ENCODE data around the gene SLC4A3. TPM values are rescaled to one million over a fixed set of nuclear protein-coding genes. Genes with fewer than 3 reads are reported as not detected.

The SLC4A3 gene
- polyA plus RNA-seq, 1 donor (not counting 4 experiments of a cell fraction or from before 2014, with no cell fraction given) = 6.2 TPM

- H4K20me1 ChIP-seq (ENCODE audit: control insufficient read depth, extremely low read depth, insufficient read depth, low read length) = no peaks in the 10 kb centered on the region
- peaks cover 0 to 2% of the 10 kb centered on the region in 2 experiments for H3K36me3 ChIP-seq (ENCODE audit: control insufficient read depth in 2 of 2, extremely low read depth in 1 of 2, insufficient read depth in 2 of 2, low read length in 2 of 2)
- H3K9me3 ChIP-seq (ENCODE audit: control insufficient read depth, low read depth, low read length) = no peaks in the 10 kb centered on the region
- FAIRE-seq (no peak), DNase-seq (ENCODE audit: low read depth, low spot score) (no peak)
- no peak overlapping the region for H3K27ac ChIP-seq (ENCODE audit: control insufficient read depth, insufficient read depth, low read length)
- H3K79me2 ChIP-seq (ENCODE audit: control insufficient read depth, insufficient read depth, low read length) = peaks cover 2% of the 10 kb centered on the region
- H3K9me1 ChIP-seq (ENCODE audit: control insufficient read depth, extremely low read depth, insufficient read depth, low read length) = no peaks in the 10 kb centered on the region
- no peak overlapping the region for H2AFZ ChIP-seq (ENCODE audit: control insufficient read depth, low read length)
- dilution Hi-C loops (cut with MboI; ENCODE audit: extremely low pct_ligation_motif_present, low sequenced_read_pairs) = no loop called here
- TF ChIP-seq CTCF (optimal IDR thresholded peaks at IDR 0.05 in 1 of 3, IDR thresholded peaks at IDR 0.05 in 1 of 3, conservative IDR thresholded peaks at IDR 0.05 in 1 of 3; ENCODE audit: extremely low read depth in 1 of 3, insufficient read depth in 2 of 3, low read length in 3 of 3) = no peak
- TF ChIP-seq EZH2 (IDR thresholded peaks at IDR 0.05; ENCODE audit: low read length) = no peak
- H3K4me1 ChIP-seq (ENCODE audit: control insufficient read depth, extremely low read depth, insufficient read depth, low read length) = peaks cover 8% of the 10 kb centered on the region
- H3K27me3 ChIP-seq (ENCODE audit: control insufficient read depth, extremely low read depth, insufficient read depth, low read length) = no peaks in the 10 kb centered on the region
- H3K4me2 ChIP-seq (ENCODE audit: control insufficient read depth, extremely low read depth, insufficient read depth, low read depth, low read length) = peak overlapping the region; percentile 64
- peak overlapping the region in 1 of 3 experiments; percentile 34 for H3K4me3 ChIP-seq (ENCODE audit: control insufficient read depth in 2 of 3, extremely low read depth in 1 of 3, insufficient read depth in 2 of 3, low read depth in 1 of 3, low read length in 3 of 3)
- no peak overlapping the region for H3K9ac ChIP-seq (ENCODE audit: control insufficient read depth, extremely low read depth, insufficient read depth, low read length)
Observed at GRCh38 chr2:219626540-219626939, 890 bp upstream of the SLC4A3 start.

- TF ChIP-seq EZH2 (IDR thresholded peaks at IDR 0.05; ENCODE audit: low read length) = no peak
- no peak for TF ChIP-seq CTCF (optimal IDR thresholded peaks at IDR 0.05 in 1 of 3, IDR thresholded peaks at IDR 0.05 in 1 of 3, conservative IDR thresholded peaks at IDR 0.05 in 1 of 3; ENCODE audit: extremely low read depth in 1 of 3, insufficient read depth in 2 of 3, low read length in 3 of 3)
- Histone ChIP-seq H3K4me3 (ENCODE audit: control insufficient read depth in 2 of 3, extremely low read depth in 1 of 3, insufficient read depth in 2 of 3, low read depth in 1 of 3, low read length in 3 of 3) (peak overlapping the region; percentile 44 to 78 (median 68)), H3K27ac (ENCODE audit: control insufficient read depth, insufficient read depth, low read length) (no peak overlapping the region), H4K20me1 (ENCODE audit: control insufficient read depth, extremely low read depth, insufficient read depth, low read length) (no peaks in the 10 kb centered on the region), H3K79me2 (ENCODE audit: control insufficient read depth, insufficient read depth, low read length) (peaks cover 2% of the 10 kb centered on the region), H3K4me2 (ENCODE audit: control insufficient read depth, extremely low read depth, insufficient read depth, low read depth, low read length) (peak overlapping the region; percentile 58), H3K9me3 (ENCODE audit: control insufficient read depth, low read depth, low read length) (no peaks in the 10 kb centered on the region), H3K4me1 (ENCODE audit: control insufficient read depth, extremely low read depth, insufficient read depth, low read length) (peaks cover 8% of the 10 kb centered on the region), H3K27me3 (ENCODE audit: control insufficient read depth, extremely low read depth, insufficient read depth, low read length) (no peaks in the 10 kb centered on the region), H3K9ac (ENCODE audit: control insufficient read depth, extremely low read depth, insufficient read depth, low read length) (peak overlapping the region; percentile 52), H2AFZ (ENCODE audit: control insufficient read depth, low read length) (no peak overlapping the region), H3K9me1 (ENCODE audit: control insufficient read depth, extremely low read depth, insufficient read depth, low read length) (no peaks in the 10 kb centered on the region), H3K36me3 (ENCODE audit: control insufficient read depth in 2 of 2, extremely low read depth in 1 of 2, insufficient read depth in 2 of 2, low read length in 2 of 2) (peaks cover 10 to 15% of the 10 kb centered on the region in 2 experiments)
- DNase-seq (ENCODE audit: low read depth, low spot score) = no peak
- no peak for FAIRE-seq
- dilution Hi-C loops (cut with MboI; ENCODE audit: extremely low pct_ligation_motif_present, low sequenced_read_pairs) = no loop called here
Observed at GRCh38 chr2:219628235-219628985, 980 bp downstream of the SLC4A3 start.
